ENCODE results near the gene OBSL1. TPM values are rescaled to one million over a fixed set of nuclear protein-coding genes. Genes with fewer than 3 reads are reported as not detected.

The OBSL1 gene
- polyA plus RNA-seq, 3 donors: 0.09 TPM; not detected in 2

DNA sequence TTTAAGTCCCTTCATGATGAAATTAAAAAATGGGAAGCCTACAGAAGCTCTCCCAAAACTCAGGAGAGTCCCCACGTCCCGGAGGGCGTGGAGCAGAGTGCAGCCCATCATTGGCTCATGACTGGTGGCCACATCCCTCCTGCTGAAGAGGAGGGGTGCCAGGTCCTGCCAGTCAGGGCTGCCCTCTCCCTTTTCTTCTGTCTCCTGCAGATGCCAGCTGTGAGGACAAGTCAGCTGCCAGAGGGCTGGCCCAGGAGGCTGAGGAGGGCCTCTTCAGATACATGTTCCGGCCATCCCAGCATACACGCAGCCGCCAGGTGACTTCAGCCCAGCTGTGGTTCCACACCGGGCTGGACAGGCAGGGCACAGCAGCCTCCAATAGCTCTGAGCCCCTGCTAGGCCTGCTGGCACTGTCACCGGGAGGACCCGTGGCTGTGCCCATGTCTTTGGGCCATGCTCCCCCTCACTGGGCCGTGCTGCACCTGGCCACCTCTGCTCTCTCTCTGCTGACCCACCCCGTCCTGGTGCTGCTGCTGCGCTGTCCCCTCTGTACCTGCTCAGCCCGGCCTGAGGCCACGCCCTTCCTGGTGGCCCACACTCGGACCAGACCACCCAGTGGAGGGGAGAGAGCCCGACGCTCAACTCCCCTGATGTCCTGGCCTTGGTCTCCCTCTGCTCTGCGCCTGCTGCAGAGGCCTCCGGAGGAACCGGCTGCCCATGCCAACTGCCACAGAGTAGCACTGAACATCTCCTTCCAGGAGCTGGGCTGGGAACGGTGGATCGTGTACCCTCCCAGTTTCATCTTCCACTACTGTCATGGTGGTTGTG, 3.4 kb upstream of the OBSL1 start:
- intact Hi-C loops (cut with micrococcal nuclease): no loop called here
- H3K4me1 ChIP-seq (ENCODE audit: control insufficient read depth in 1 of 2, insufficient read depth in 2 of 2, low read length in 2 of 2): peaks cover 8 to 26% of the 10 kb centered on the region in 2 donors
- H3K27ac ChIP-seq (ENCODE audit: low read depth in 1 of 2, low read length in 2 of 2): no peak overlapping the region
- 91% methylated on average over 19 of the region's 22 CpGs for WGBS (ENCODE audit: insufficient coverage)
- no peak overlapping the region for H3K4me3 Mint-ChIP-seq
- H3K36me3 Mint-ChIP-seq: peaks cover 0 to 5% of the 10 kb centered on the region in 2 donors
- no peak overlapping the region for H3K9ac ChIP-seq (ENCODE audit: insufficient read depth, low read length, poor library complexity, severe bottlenecking)
- H3K36me3 ChIP-seq (replicated peaks in 1 of 2; ENCODE audit: control insufficient read depth in 1 of 2, insufficient read depth in 2 of 2, low read length in 2 of 2): no peaks in the 10 kb centered on the region
- TF ChIP-seq, protein P1, sequence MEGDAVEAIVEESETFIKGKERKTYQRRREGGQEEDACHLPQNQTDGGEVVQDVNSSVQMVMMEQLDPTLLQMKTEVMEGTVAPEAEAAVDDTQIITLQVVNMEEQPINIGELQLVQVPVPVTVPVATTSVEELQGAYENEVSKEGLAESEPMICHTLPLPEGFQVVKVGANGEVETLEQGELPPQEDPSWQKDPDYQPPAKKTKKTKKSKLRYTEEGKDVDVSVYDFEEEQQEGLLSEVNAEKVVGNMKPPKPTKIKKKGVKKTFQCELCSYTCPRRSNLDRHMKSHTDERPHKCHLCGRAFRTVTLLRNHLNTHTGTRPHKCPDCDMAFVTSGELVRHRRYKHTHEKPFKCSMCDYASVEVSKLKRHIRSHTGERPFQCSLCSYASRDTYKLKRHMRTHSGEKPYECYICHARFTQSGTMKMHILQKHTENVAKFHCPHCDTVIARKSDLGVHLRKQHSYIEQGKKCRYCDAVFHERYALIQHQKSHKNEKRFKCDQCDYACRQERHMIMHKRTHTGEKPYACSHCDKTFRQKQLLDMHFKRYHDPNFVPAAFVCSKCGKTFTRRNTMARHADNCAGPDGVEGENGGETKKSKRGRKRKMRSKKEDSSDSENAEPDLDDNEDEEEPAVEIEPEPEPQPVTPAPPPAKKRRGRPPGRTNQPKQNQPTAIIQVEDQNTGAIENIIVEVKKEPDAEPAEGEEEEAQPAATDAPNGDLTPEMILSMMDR (IDR thresholded peaks at IDR 0.05): no peak
- H2AFZ ChIP-seq (ENCODE audit: insufficient read depth, low read depth, low read length, poor library complexity, severe bottlenecking): no peak overlapping the region
- no peaks in the 10 kb centered on the region for H3K9me3 ChIP-seq (replicated peaks in 1 of 2; ENCODE audit: control insufficient read depth in 1 of 2, insufficient read depth in 1 of 2, low read length in 2 of 2)
- no peak overlapping the region for H3K4me3 ChIP-seq (replicated peaks in 1 of 3; ENCODE audit: low read depth in 2 of 3, low read length in 3 of 3)
- DNase-seq: no peak
- peaks cover 0 to 10% (median 3%) of the 10 kb centered on the region in 7 donors for H3K9me3 Mint-ChIP-seq
- H3K27ac Mint-ChIP-seq: no peak overlapping the region
- no peaks in the 10 kb centered on the region for H4K20me1 ChIP-seq (ENCODE audit: insufficient read depth, low read length)
- H3K27me3 Mint-ChIP-seq (ENCODE audit: low read depth in 3 of 3): peaks cover 34 to 42% (median 35%) of the 10 kb centered on the region in 3 donors
- no peak overlapping the region for H3K4me2 ChIP-seq (replicated peaks; ENCODE audit: extremely low read depth, low read length, poor library complexity, severe bottlenecking)
- H3K27me3 ChIP-seq (ENCODE audit: control insufficient read depth in 2 of 2, insufficient read depth in 2 of 2, low read length in 2 of 2): peaks cover 16 to 33% of the 10 kb centered on the region in 2 donors
- H3K79me2 ChIP-seq (ENCODE audit: insufficient read depth, low read length): no peaks in the 10 kb centered on the region
- peaks cover 20% of the 10 kb centered on the region for H3K4me1 Mint-ChIP-seq

DNA sequence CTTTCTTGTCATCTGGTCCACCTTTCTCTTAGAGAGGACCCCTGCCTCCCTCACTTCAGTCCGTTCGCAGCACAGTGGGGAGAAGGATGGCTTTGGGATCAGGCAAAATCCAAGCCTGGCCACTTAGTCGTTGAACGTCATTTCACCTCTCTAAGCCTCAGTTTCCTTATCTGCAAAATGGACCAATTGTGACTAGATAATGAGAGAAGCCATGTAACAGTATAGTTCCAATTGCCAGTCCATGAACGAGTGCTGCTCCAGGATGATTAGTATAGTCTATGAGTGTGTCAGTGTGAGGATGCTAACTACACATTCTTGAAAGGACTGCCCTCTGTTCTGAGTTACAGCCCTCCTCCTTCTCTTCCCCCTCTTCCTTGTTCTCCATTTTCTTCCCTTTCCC, 1.8 kb upstream of the OBSL1 start:
- Histone ChIP-seq H3K9ac (ENCODE audit: insufficient read depth, low read length, poor library complexity, severe bottlenecking) (no peak overlapping the region), H4K20me1 (ENCODE audit: insufficient read depth, low read length) (no peaks in the 10 kb centered on the region), H3K27me3 (ENCODE audit: control insufficient read depth in 2 of 2, insufficient read depth in 2 of 2, low read length in 2 of 2) (peaks cover 23 to 46% of the 10 kb centered on the region in 2 donors), H2AFZ (ENCODE audit: insufficient read depth, low read depth, low read length, poor library complexity, severe bottlenecking) (no peak overlapping the region), H3K4me1 (ENCODE audit: control insufficient read depth in 1 of 2, insufficient read depth in 2 of 2, low read length in 2 of 2) (peaks cover 0 to 15% of the 10 kb centered on the region in 2 donors), H3K9me3 (replicated peaks in 1 of 2; ENCODE audit: control insufficient read depth in 1 of 2, insufficient read depth in 1 of 2, low read length in 2 of 2) (no peaks in the 10 kb centered on the region), H3K27ac (ENCODE audit: low read depth in 1 of 2, low read length in 2 of 2) (no peak overlapping the region), H3K4me2 (replicated peaks; ENCODE audit: extremely low read depth, low read length, poor library complexity, severe bottlenecking) (no peak overlapping the region), H3K36me3 (replicated peaks in 1 of 2; ENCODE audit: control insufficient read depth in 1 of 2, insufficient read depth in 2 of 2, low read length in 2 of 2) (no peaks in the 10 kb centered on the region), H3K79me2 (ENCODE audit: insufficient read depth, low read length) (no peaks in the 10 kb centered on the region), H3K4me3 (replicated peaks in 1 of 3; ENCODE audit: low read depth in 2 of 3, low read length in 3 of 3) (no peak overlapping the region)
- Mint-ChIP-seq H3K27ac (peak overlapping the region in 1 of 7 donors; percentile 44), H3K9me3 (peaks cover 0 to 5% (median 0%) of the 10 kb centered on the region in 7 donors), H3K4me3 (peak overlapping the region in 1 of 2 donors; percentile 21), H3K27me3 (ENCODE audit: low read depth in 3 of 3) (peaks cover 45 to 57% (median 47%) of the 10 kb centered on the region in 3 donors), H3K36me3 (peaks cover 0 to 7% of the 10 kb centered on the region in 2 donors), H3K4me1 (peaks cover 7% of the 10 kb centered on the region)
- DNase-seq: no peak
- WGBS (ENCODE audit: insufficient coverage): no CpG with 5 or more reads among the region's 5 CpGs
- intact Hi-C loops (cut with micrococcal nuclease): no loop called here
- TF ChIP-seq, protein P1 (IDR thresholded peaks at IDR 0.05): no peak

Data from CD14-positive monocyte (primary cell).